Thyroid gland (tissue), 4 donors: ENCODE results near the gene TIAL1. TPM values are rescaled to one million over a fixed set of nuclear protein-coding genes. Genes with fewer than 3 reads are reported as not detected.

ENCODE experiments used
- DNase-seq, 2 donors: peaks; one replicate each; pipeline ENCODE4 v3.0.0-alpha.2; 2019
- H3K27ac ChIP-seq, 3 donors: fragments of 200-600 bp; sonication (generic); 1 replicate in 2 of 3; 2 replicates in 1 of 3; pipeline ENCODE4 v1.5.1; 2016 to 2019; ENCODE audit warnings: mild to moderate bottlenecking in 1 of 3, moderate library complexity in 1 of 3
- H3K27me3 ChIP-seq: fragments of 200-600 bp; sonication (generic); one replicate; pipeline ENCODE4 v1.5.1; 2019
- H3K36me3 ChIP-seq, 2 donors: fragments of 200-600 bp; sonication (generic); one replicate each; pipeline ENCODE4 v1.5.1; 2016 to 2019
- H3K4me1 ChIP-seq, 2 donors: fragments of 200-600 bp; sonication (generic); one replicate each; pipeline ENCODE4 v1.5.1; 2017 to 2019
- H3K4me3 ChIP-seq, 3 donors: fragments of 200-600 bp; sonication (generic); replicated peaks in 1 of 3; 1 replicate in 2 of 3; 2 replicates in 1 of 3; pipeline ENCODE4 v1.5.1; 2016; ENCODE audit warnings: mild to moderate bottlenecking in 1 of 3
- H3K9me3 ChIP-seq: fragments of 200-600 bp; sonication (generic); one replicate; pipeline ENCODE4 v1.5.1; 2017
- CTCF ChIP-seq, 6 experiments: fragments of 200-600 bp in 3 of 6; fragments of 450-650 bp in 3 of 6; sonication (generic) in 3 of 6; IDR thresholded peaks; one replicate each; pipeline ENCODE4 v1.5.1; 2016 to 2019; ENCODE audit warnings: antibody characterized with exemption in 6 of 6, mild to moderate bottlenecking in 2 of 6, inconsistent platforms in 1 of 6, moderate library complexity in 1 of 6
- POLR2A ChIP-seq, 2 donors: fragments of 450-650 bp; IDR thresholded peaks; one replicate each; pipeline ENCODE4 v1.6.1; 2017; ENCODE audit warnings: antibody characterized with exemption in 2 of 2, mild to moderate bottlenecking in 2 of 2, moderate library complexity in 1 of 2
- WGBS, 2 donors: methylation state at CpG; one replicate each; pipeline ENCODE4 v1.1.5; 2017; 5-methylcytosine and 5-hydroxymethylcytosine counted together
- intact Hi-C: fragments of 100-400 bp; cut with DNase I; formaldehyde crosslinking; loops from one replicate; pipeline ENCODE4 v1.15.1; 2023
- total RNA-seq, 4 donors: library from RNA; depleted of rRNA; stranded (reverse); fragments of >200 nt; gene quantifications; one replicate each; pipeline ENCODE4 v1.2.3, GENCODE V29; 2016

TIAL1 gene
- total RNA-seq, 4 donors from 2014 or later: 89.3 to 119 (median 95.5) TPM

- TF ChIP-seq CTCF (IDR thresholded peaks at IDR 0.05): no peak
- TF ChIP-seq POLR2A (IDR thresholded peaks at IDR 0.05): no peak
- H3K27me3 ChIP-seq: no peaks in the 10 kb centered on the region
- DNase-seq: no peak
- H3K4me1 ChIP-seq: no peaks in the 10 kb centered on the region
- H3K27ac ChIP-seq: no peak overlapping the region
- no peaks in the 10 kb centered on the region for H3K36me3 ChIP-seq
- 93% methylated on average over 2 of the region's 2 CpGs for WGBS, 2 donors
- no peaks in the 10 kb centered on the region for H3K9me3 ChIP-seq
- intact Hi-C loops: no loop called here
- no peak overlapping the region for H3K4me3 ChIP-seq
Observed at GRCh38 chr10:119642556-119643111, 45.9 kb upstream of the TIAL1 start.

- TF ChIP-seq CTCF (IDR thresholded peaks at IDR 0.05): no peak
- TF ChIP-seq POLR2A (IDR thresholded peaks at IDR 0.05): no peak
- 78 to 84% methylated on average over 8 of the region's 8 CpGs for WGBS, 2 donors
- Histone ChIP-seq H3K4me1 (no peaks in the 10 kb centered on the region), H3K9me3 (no peaks in the 10 kb centered on the region), H3K27me3 (no peaks in the 10 kb centered on the region), H3K4me3 (no peak overlapping the region), H3K27ac (no peak overlapping the region), H3K36me3 (no peaks in the 10 kb centered on the region)
- intact Hi-C loops: no loop called here
- no peak for DNase-seq
Observed at GRCh38 chr10:119640875-119641526, 44.2 kb upstream of the TIAL1 start.

- Histone ChIP-seq H3K4me3 (no peak overlapping the region), H3K36me3 (no peaks in the 10 kb centered on the region), H3K27me3 (no peaks in the 10 kb centered on the region), H3K27ac (no peak overlapping the region), H3K4me1 (no peaks in the 10 kb centered on the region), H3K9me3 (no peaks in the 10 kb centered on the region)
- DNase-seq: no peak
- TF ChIP-seq CTCF (IDR thresholded peaks at IDR 0.05) (no peak), POLR2A (IDR thresholded peaks at IDR 0.05) (no peak)
- intact Hi-C loops: no loop called here
- 91 to 92% methylated on average over 6 of the region's 6 CpGs for WGBS, 2 donors
Observed at GRCh38 chr10:119640384-119640783, 43.6 kb upstream of the TIAL1 start.

GRCh38 chr10:119638982-119639381 is 42.2 kb upstream of the TIAL1 start:
- peaks cover 0 to 5% of the 10 kb centered on the region in 2 donors for H3K4me1 ChIP-seq
- intact Hi-C loops: no loop called here
- 70 to 75% methylated on average over 7 of the region's 7 CpGs for WGBS, 2 donors

More at GRCh38 chr10:119638982-119639381, 42.2 kb upstream of the TIAL1 start:
- no peaks in the 10 kb centered on the region for H3K36me3 ChIP-seq
- DNase-seq: no peak
- no peak overlapping the region for H3K4me3 ChIP-seq
- no peak overlapping the region for H3K27ac ChIP-seq
- H3K9me3 ChIP-seq: no peaks in the 10 kb centered on the region
- no peaks in the 10 kb centered on the region for H3K27me3 ChIP-seq
- TF ChIP-seq CTCF (IDR thresholded peaks at IDR 0.05) (no peak), POLR2A (IDR thresholded peaks at IDR 0.05) (no peak)
